ENCODE data around the gene ROM1.
"Not testable (repeated sequence)": the region's sequence is repeated elsewhere in the genome, so short reads cannot be mapped to it uniquely, and the experiment has no call there.

ROM1 gene

GRCh38 chr11:62610814-62611704 lies 2.0 kb upstream of the ROM1 start:
- peaks cover 76% of the 10 kb centered on the region for H3K36me3 Mint-ChIP-seq (ENCODE audit: low read depth)
- DNase-seq, result no peak
- H3K27me3 Mint-ChIP-seq, result no peaks in the 10 kb centered on the region
- H3K4me3 Mint-ChIP-seq, result peak overlapping the region; percentile 99
- peaks cover 69% of the 10 kb centered on the region for H3K4me1 Mint-ChIP-seq (ENCODE audit: low read depth)
- H3K9me3 Mint-ChIP-seq, result no peaks in the 10 kb centered on the region
- H3K27ac Mint-ChIP-seq, result peak overlapping the region; percentile 99

GRCh38 chr11:62611705-62612365 lies 1.2 kb upstream of the ROM1 start:
- Mint-ChIP-seq H3K4me3 (peak overlapping the region; percentile 99), H3K27ac (peak overlapping the region; percentile 99), H3K27me3 (no peaks in the 10 kb centered on the region), H3K4me1 (ENCODE audit: low read depth) (peaks cover 72% of the 10 kb centered on the region), H3K9me3 (no peaks in the 10 kb centered on the region), H3K36me3 (ENCODE audit: low read depth) (peaks cover 76% of the 10 kb centered on the region)
- DNase-seq, result peak; percentile 77

- H3K27me3 Mint-ChIP-seq, result no peaks in the 10 kb centered on the region
- H3K36me3 Mint-ChIP-seq (ENCODE audit: low read depth), result peaks cover 75% of the 10 kb centered on the region
- DNase-seq, result no peak
- no peaks in the 10 kb centered on the region for H3K9me3 Mint-ChIP-seq
- H3K27ac Mint-ChIP-seq, result peak overlapping the region; percentile 93
- H3K4me1 Mint-ChIP-seq (ENCODE audit: low read depth), result peaks cover 61% of the 10 kb centered on the region
- H3K4me3 Mint-ChIP-seq, result no peak overlapping the region
Observed at GRCh38 chr11:62613291-62613778, 278 bp downstream of the ROM1 start.

- peak; percentile 69 for DNase-seq
- peaks cover 73% of the 10 kb centered on the region for H3K36me3 Mint-ChIP-seq (ENCODE audit: low read depth)
Observed at GRCh38 chr11:62614275-62614674, 1.2 kb downstream of the ROM1 start.

GRCh38 chr11:62615521-62615920 lies 2.5 kb downstream of the ROM1 start:
- DNase-seq, result no peak
- peaks cover 72% of the 10 kb centered on the region for H3K36me3 Mint-ChIP-seq (ENCODE audit: low read depth)
- peak overlapping the region; percentile 91 for H3K27ac Mint-ChIP-seq
- no peaks in the 10 kb centered on the region for H3K9me3 Mint-ChIP-seq
- no peak overlapping the region for H3K4me3 Mint-ChIP-seq
- peaks cover 52% of the 10 kb centered on the region for H3K4me1 Mint-ChIP-seq (ENCODE audit: low read depth)
- H3K27me3 Mint-ChIP-seq, result no peaks in the 10 kb centered on the region

More at GRCh38 chr11:62614275-62614674, 1.2 kb downstream of the ROM1 start:
- Mint-ChIP-seq H3K27ac (peak overlapping the region; percentile 91), H3K9me3 (no peaks in the 10 kb centered on the region), H3K4me3 (peak overlapping the region; percentile 4), H3K4me1 (ENCODE audit: low read depth) (peaks cover 56% of the 10 kb centered on the region), H3K27me3 (no peaks in the 10 kb centered on the region)

GRCh38 chr11:62616957-62617356 lies 3.9 kb downstream of the ROM1 start:
- Mint-ChIP-seq H3K4me1 (ENCODE audit: low read depth) (peaks cover 48% of the 10 kb centered on the region), H3K27ac (peak overlapping the region; percentile 76), H3K36me3 (ENCODE audit: low read depth) (peaks cover 69% of the 10 kb centered on the region)
- not testable (repeated sequence) for H3K4me3 Mint-ChIP-seq, H3K9me3 Mint-ChIP-seq, DNase-seq, H3K27me3 Mint-ChIP-seq

GRCh38 chr11:62621027-62621566 lies 8.0 kb downstream of the ROM1 start:
- Mint-ChIP-seq H3K27me3 (no peaks in the 10 kb centered on the region), H3K4me3 (peak overlapping the region; percentile 91), H3K27ac (peak overlapping the region; percentile 95), H3K36me3 (ENCODE audit: low read depth) (peaks cover 83% of the 10 kb centered on the region), H3K9me3 (no peaks in the 10 kb centered on the region), H3K4me1 (ENCODE audit: low read depth) (peaks cover 31% of the 10 kb centered on the region)
- DNase-seq, result no peak

- H3K27me3 Mint-ChIP-seq, result no peaks in the 10 kb centered on the region
- peaks cover 83% of the 10 kb centered on the region for H3K36me3 Mint-ChIP-seq (ENCODE audit: low read depth)
- H3K9me3 Mint-ChIP-seq, result no peaks in the 10 kb centered on the region
- H3K4me3 Mint-ChIP-seq, result peak within 1 kb of the TSS; percentile 91
- peak; percentile 96 for DNase-seq
- H3K27ac Mint-ChIP-seq, result peak within 1 kb of the TSS; percentile 95
- peaks cover 26% of the 10 kb centered on the region for H3K4me1 Mint-ChIP-seq (ENCODE audit: low read depth)
Observed at GRCh38 chr11:62621567-62622470, 8.8 kb downstream of the ROM1 start, which contains the start of gene B3GAT3. Gene B3GAT3, minus strand, starts transcription at chr11:62621986. Its CDS starts 39 bp downstream, at chr11:62621947.

GRCh38 chr11:62622476-62623089 lies 9.5 kb downstream of the ROM1 start:
- H3K27me3 Mint-ChIP-seq, result no peaks in the 10 kb centered on the region
- H3K9me3 Mint-ChIP-seq, result no peaks in the 10 kb centered on the region
- peaks cover 26% of the 10 kb centered on the region for H3K4me1 Mint-ChIP-seq (ENCODE audit: low read depth)
- no peak for DNase-seq
- peak overlapping the region; percentile 93 for H3K27ac Mint-ChIP-seq
- peak overlapping the region; percentile 91 for H3K4me3 Mint-ChIP-seq
- peaks cover 84% of the 10 kb centered on the region for H3K36me3 Mint-ChIP-seq (ENCODE audit: low read depth)

- Mint-ChIP-seq H3K36me3 (ENCODE audit: low read depth) (peaks cover 92% of the 10 kb centered on the region), H3K9me3 (no peaks in the 10 kb centered on the region), H3K4me3 (no peak overlapping the region), H3K27me3 (no peaks in the 10 kb centered on the region), H3K4me1 (ENCODE audit: low read depth) (no peaks in the 10 kb centered on the region), H3K27ac (no peak overlapping the region)
- DNase-seq, result no peak
Observed at GRCh38 chr11:62627713-62628112, 14.7 kb downstream of the ROM1 start.

GRCh38 chr11:62632492-62632891 lies 19.4 kb downstream of the ROM1 start:
- Mint-ChIP-seq H3K9me3 (no peaks in the 10 kb centered on the region), H3K36me3 (ENCODE audit: low read depth) (peaks cover 96% of the 10 kb centered on the region)

GRCh38 chr11:62644220-62644619 lies 31.2 kb downstream of the ROM1 start:
- H3K9me3 Mint-ChIP-seq, result no peaks in the 10 kb centered on the region
- H3K4me3 Mint-ChIP-seq, result peak overlapping the region; percentile 98
- no peak for DNase-seq
- H3K4me1 Mint-ChIP-seq (ENCODE audit: low read depth), result peaks cover 48% of the 10 kb centered on the region
- H3K36me3 Mint-ChIP-seq (ENCODE audit: low read depth), result peaks cover 78% of the 10 kb centered on the region
- H3K27ac Mint-ChIP-seq, result peak overlapping the region; percentile 76
- no peaks in the 10 kb centered on the region for H3K27me3 Mint-ChIP-seq

More at GRCh38 chr11:62632492-62632891, 19.4 kb downstream of the ROM1 start:
- H3K4me1 Mint-ChIP-seq (ENCODE audit: low read depth), result peaks cover 14% of the 10 kb centered on the region
- H3K27me3 Mint-ChIP-seq, result no peaks in the 10 kb centered on the region
- H3K4me3 Mint-ChIP-seq, result no peak overlapping the region
- no peak for DNase-seq
- peak overlapping the region; percentile 82 for H3K27ac Mint-ChIP-seq

- peaks cover 81% of the 10 kb centered on the region for H3K36me3 Mint-ChIP-seq (ENCODE audit: low read depth)
- H3K4me1 Mint-ChIP-seq (ENCODE audit: low read depth), result peaks cover 40% of the 10 kb centered on the region
- peak overlapping the region; percentile 98 for H3K27ac Mint-ChIP-seq
- H3K27me3 Mint-ChIP-seq, result no peaks in the 10 kb centered on the region
- H3K9me3 Mint-ChIP-seq, result no peaks in the 10 kb centered on the region
- H3K4me3 Mint-ChIP-seq, result peak overlapping the region; percentile 98
- peak; percentile 43 for DNase-seq
Observed at GRCh38 chr11:62645671-62645945, 32.6 kb downstream of the ROM1 start.

Data from activated T-cell treated with anti-CD3 and anti-CD28 coated beads, Interleukin-2, amount 50 U/mL, for 24 hours (primary cell).